Glomerular endothelial cell (primary cell): ENCODE measurements around the gene PRSS57. TPM values are rescaled to one million over a fixed set of nuclear protein-coding genes. Genes with fewer than 3 reads are reported as not detected.
"Not testable (repeated sequence)": the region's sequence is repeated elsewhere in the genome, so short reads cannot be mapped to it uniquely, and the experiment has no call there.

ENCODE experiments used
- DNase-seq: peaks from one replicate; pipeline ENCODE4 v3.0.0-alpha.2; 2011; ENCODE audit warnings: low read depth, low spot score; ENCODE audit errors: extremely low read depth
- total RNA-seq: library from RNA; depleted of rRNA; stranded (reverse); fragments of >200 nt; gene quantifications from 2 replicates; pipeline ENCODE4 v1.2.3, GENCODE V29; 2015

The PRSS57 gene
- 2.2 TPM in 1 of 2 replicates, not detected in the other for total RNA-seq

- no peak for DNase-seq
Measured at GRCh38 chr19:695352-695949, at the start of gene PRSS57. Gene PRSS57 (minus strand): TSS chr19:695452. CDS start chr19:695430, 22 bp downstream.

- DNase-seq: no peak
Measured at GRCh38 chr19:743168-743687, 48.0 kb upstream of the PRSS57 start.

GRCh38 chr19:742540-743075 is 47.4 kb upstream of the PRSS57 start:
- no peak for DNase-seq

GRCh38 chr19:741506-742131 is 46.4 kb upstream of the PRSS57 start:
- no peak for DNase-seq

GRCh38 chr19:740816-741505 is 45.7 kb upstream of the PRSS57 start:
- not testable (repeated sequence) for DNase-seq

GRCh38 chr19:739998-740715 is 44.9 kb upstream of the PRSS57 start:
- no peak for DNase-seq

GRCh38 chr19:738509-739128 is 43.4 kb upstream of the PRSS57 start:
- no peak for DNase-seq

GRCh38 chr19:737591-738093 is 42.4 kb upstream of the PRSS57 start:
- no peak for DNase-seq

GRCh38 chr19:736125-736524 is 40.9 kb upstream of the PRSS57 start:
- no peak for DNase-seq

GRCh38 chr19:734716-735115 is 39.5 kb upstream of the PRSS57 start:
- DNase-seq: no peak

- no peak for DNase-seq
Measured at GRCh38 chr19:732148-733069, 37.2 kb upstream of the PRSS57 start.

GRCh38 chr19:731000-731399 is 35.7 kb upstream of the PRSS57 start:
- no peak for DNase-seq

- no peak for DNase-seq
Measured at GRCh38 chr19:729965-730668, 34.9 kb upstream of the PRSS57 start.

- DNase-seq: not testable (repeated sequence)
Measured at GRCh38 chr19:729564-729963, 34.3 kb upstream of the PRSS57 start.

GRCh38 chr19:728011-728410 is 32.8 kb upstream of the PRSS57 start:
- no peak for DNase-seq

GRCh38 chr19:726993-727956 is 32.0 kb upstream of the PRSS57 start:
- no peak for DNase-seq

- DNase-seq: no peak
Measured at GRCh38 chr19:725461-726089, 30.3 kb upstream of the PRSS57 start.
